ENCODE data around the gene GRID2. TPM values are rescaled to one million over a fixed set of nuclear protein-coding genes. Genes with fewer than 3 reads are reported as not detected.

GRID2 gene
- total RNA-seq, 1 donor from 2014 or later, result 33.8 TPM

- DNase-seq (ENCODE audit: low spot score in 2 of 2), result no peak
- FAIRE-seq, result no peak
These were observed 210.9 kb downstream of the GRID2 start for GRCh38 chr4:92514627-92515026.

- FAIRE-seq (no peak), DNase-seq (ENCODE audit: low spot score in 2 of 2) (no peak)
These were observed 212.7 kb downstream of the GRID2 start for GRCh38 chr4:92516450-92516849.

GRCh38 chr4:92519727-92520126 is 216.0 kb downstream of the GRID2 start:
- DNase-seq (ENCODE audit: low spot score in 2 of 2) (no peak), FAIRE-seq (no peak)

- FAIRE-seq (no peak), DNase-seq (ENCODE audit: low spot score in 2 of 2) (no peak)
These were observed 216.8 kb downstream of the GRID2 start for GRCh38 chr4:92520563-92520962.

GRCh38 chr4:92521941-92522340 is 218.2 kb downstream of the GRID2 start:
- FAIRE-seq (no peak), DNase-seq (ENCODE audit: low spot score in 2 of 2) (no peak)

- no peak for FAIRE-seq
- DNase-seq (ENCODE audit: low spot score in 2 of 2), result no peak
These were observed 218.6 kb downstream of the GRID2 start for GRCh38 chr4:92522356-92522755.

- no peak for DNase-seq (ENCODE audit: low spot score in 2 of 2)
- no peak for FAIRE-seq
These were observed 220.4 kb downstream of the GRID2 start for GRCh38 chr4:92524131-92524530.

GRCh38 chr4:92528541-92528940 is 224.8 kb downstream of the GRID2 start:
- DNase-seq (ENCODE audit: low spot score in 2 of 2) (no peak), FAIRE-seq (no peak)

GRCh38 chr4:92529510-92529909 is 225.7 kb downstream of the GRID2 start:
- no peak for FAIRE-seq

GRCh38 chr4:92535599-92535998 is 231.8 kb downstream of the GRID2 start:
- DNase-seq (ENCODE audit: low spot score in 2 of 2) (no peak), FAIRE-seq (no peak)

More at GRCh38 chr4:92529510-92529909, 225.7 kb downstream of the GRID2 start:
- DNase-seq (ENCODE audit: low spot score in 2 of 2), result no peak

GRCh38 chr4:92551616-92552015 is 247.8 kb downstream of the GRID2 start:
- no peak for DNase-seq (ENCODE audit: low spot score in 2 of 2)
- FAIRE-seq, result no peak

GRCh38 chr4:92566269-92566668 is 262.5 kb downstream of the GRID2 start:
- DNase-seq (ENCODE audit: low spot score in 2 of 2) (no peak), FAIRE-seq (no peak)

GRCh38 chr4:92580816-92581215 is 277.1 kb downstream of the GRID2 start:
- FAIRE-seq (no peak), DNase-seq (ENCODE audit: low spot score in 2 of 2) (no peak)

- FAIRE-seq (no peak), DNase-seq (ENCODE audit: low spot score in 2 of 2) (no peak)
These were observed 295.3 kb downstream of the GRID2 start for GRCh38 chr4:92599044-92599443.

GRCh38 chr4:92600638-92601037 is 296.9 kb downstream of the GRID2 start:
- FAIRE-seq, result no peak

GRCh38 chr4:92606227-92606626 is 302.5 kb downstream of the GRID2 start:
- DNase-seq (ENCODE audit: low spot score in 2 of 2) (no peak), FAIRE-seq (no peak)

More at GRCh38 chr4:92600638-92601037, 296.9 kb downstream of the GRID2 start:
- DNase-seq (ENCODE audit: low spot score in 2 of 2), result no peak

- FAIRE-seq (no peak), DNase-seq (ENCODE audit: low spot score in 2 of 2) (no peak)
These were observed 311.3 kb downstream of the GRID2 start for GRCh38 chr4:92615049-92615448.

GRCh38 chr4:92618968-92619367 is 315.2 kb downstream of the GRID2 start:
- DNase-seq (ENCODE audit: low spot score in 2 of 2), result no peak
- no peak for FAIRE-seq

GRCh38 chr4:92629302-92629701 is 325.5 kb downstream of the GRID2 start:
- DNase-seq (ENCODE audit: low spot score in 2 of 2) (no peak), FAIRE-seq (no peak)

GRCh38 chr4:92634882-92635281 is 331.1 kb downstream of the GRID2 start:
- DNase-seq (ENCODE audit: low spot score in 2 of 2) (peak in 1 of 2 donors; percentile 1), FAIRE-seq (no peak)

GRCh38 chr4:92636038-92636806 is 332.5 kb downstream of the GRID2 start:
- no peak for FAIRE-seq
- no peak for DNase-seq (ENCODE audit: low spot score in 2 of 2)

- FAIRE-seq (no peak), DNase-seq (ENCODE audit: low spot score in 2 of 2) (no peak)
These were observed 337.6 kb downstream of the GRID2 start for GRCh38 chr4:92641409-92641808.

GRCh38 chr4:92646826-92647225 is 343.1 kb downstream of the GRID2 start:
- no peak for DNase-seq (ENCODE audit: low spot score in 2 of 2)
- FAIRE-seq, result no peak

All from frontal cortex (tissue), 4 donors.